NCI-H2107 treated with DMSO at 0.1 percent for 48 hours (cell line): ENCODE data around the gene IGFBP1.

ENCODE experiments used
- DNase-seq: peaks from one replicate; lab custom pipeline; 2025; ENCODE audit not compliant: unreplicated experiment; lab: John Stamatoyannopoulos, UW

Gene IGFBP1

DNA sequence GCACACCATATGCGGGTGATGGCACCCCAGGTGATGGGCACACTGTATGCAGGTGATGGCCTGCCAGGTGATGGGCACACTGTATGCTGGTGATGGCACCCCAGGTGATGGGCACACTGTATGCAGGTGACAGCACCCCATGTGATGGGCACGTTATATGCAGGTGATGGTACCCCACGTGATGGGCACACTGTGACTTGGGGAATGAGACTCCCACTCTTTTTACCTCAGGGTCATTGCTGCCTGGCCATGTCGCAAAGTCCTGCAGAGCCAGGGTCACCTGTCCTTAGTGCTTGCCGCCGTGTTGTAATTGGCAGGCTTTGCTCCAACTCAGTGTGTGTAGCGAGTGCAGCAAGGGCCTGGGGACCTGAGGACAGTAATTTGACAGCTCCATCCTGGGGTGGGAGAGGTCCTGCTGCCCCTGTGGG, 7.8 kb upstream of the IGFBP1 start:
- DNase-seq: no peak

DNA sequence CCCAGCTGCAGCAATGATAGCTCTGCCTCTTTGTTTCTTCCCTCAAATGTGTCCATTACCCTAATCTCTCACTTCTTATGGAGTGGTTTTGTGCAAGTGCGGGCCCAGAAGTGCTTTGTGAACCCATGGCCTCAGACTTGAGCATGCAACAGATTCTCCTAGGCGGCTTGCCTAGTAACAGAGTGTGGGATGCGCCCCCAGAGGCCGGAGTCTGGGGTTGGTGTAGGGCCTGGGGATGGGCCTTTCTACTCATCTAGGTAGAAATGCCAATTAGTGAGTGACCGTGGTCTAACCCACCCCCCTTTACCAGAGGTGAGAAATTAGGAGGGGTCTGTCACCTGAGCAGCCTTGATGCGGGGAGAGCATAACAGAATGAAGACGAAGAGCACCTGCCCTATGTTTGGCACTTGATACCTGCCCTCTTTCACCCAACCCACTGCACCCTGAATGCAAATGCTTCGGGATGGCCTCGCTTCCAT, 7.0 kb upstream of the IGFBP1 start:
- no peak for DNase-seq

DNA sequence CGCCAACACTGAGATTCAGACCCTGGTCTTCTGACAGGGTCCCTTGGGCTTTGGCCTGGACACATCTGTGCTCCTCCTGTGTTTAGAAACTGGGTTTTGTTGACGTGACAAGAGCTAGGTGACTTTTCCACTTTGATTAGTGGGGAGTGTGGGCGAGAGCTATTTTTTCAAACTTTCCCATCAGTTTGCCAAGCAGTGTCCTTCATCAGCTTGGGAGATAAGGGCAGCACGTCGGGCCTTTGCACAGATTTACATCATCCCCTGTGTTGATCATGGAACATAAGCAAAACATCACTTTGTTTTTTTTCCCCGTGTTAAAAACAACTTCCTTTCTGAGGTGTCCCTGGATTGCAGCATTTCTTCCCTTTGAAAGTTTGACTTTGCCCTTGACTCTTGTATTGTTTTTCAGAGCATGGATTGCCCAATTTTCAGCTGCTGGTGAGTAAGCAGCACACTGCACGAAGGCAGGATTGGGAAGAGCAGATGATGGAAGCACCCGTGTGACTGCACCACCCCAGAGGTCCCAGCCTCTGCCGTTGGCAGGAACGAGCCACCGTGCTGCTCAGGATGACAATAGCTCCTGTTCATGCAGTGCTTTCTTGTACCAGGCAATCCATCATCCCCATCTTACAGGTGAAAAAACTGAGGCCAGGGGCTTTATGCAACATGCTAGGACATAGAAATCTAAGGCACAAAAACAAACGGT, 6.4 kb upstream of the IGFBP1 start:
- no peak for DNase-seq

DNA sequence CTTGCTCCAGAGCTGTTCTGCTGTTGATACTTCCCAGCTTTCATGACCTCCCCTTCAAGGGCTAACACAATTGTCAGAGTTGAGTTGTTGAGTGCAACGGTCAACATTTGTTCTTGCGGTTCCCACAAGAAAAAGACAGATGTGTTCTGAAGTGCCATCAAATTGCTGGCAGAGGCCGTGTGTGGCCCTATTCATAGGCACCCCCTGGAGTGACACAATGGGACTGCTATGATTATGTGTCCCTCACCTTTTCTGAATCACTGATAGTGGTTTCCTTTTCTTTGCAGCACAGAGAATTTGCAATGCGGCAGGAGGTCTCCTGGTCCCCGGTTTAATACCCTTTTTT, 5.8 kb upstream of the IGFBP1 start:
- peak; percentile 64 for DNase-seq

DNA sequence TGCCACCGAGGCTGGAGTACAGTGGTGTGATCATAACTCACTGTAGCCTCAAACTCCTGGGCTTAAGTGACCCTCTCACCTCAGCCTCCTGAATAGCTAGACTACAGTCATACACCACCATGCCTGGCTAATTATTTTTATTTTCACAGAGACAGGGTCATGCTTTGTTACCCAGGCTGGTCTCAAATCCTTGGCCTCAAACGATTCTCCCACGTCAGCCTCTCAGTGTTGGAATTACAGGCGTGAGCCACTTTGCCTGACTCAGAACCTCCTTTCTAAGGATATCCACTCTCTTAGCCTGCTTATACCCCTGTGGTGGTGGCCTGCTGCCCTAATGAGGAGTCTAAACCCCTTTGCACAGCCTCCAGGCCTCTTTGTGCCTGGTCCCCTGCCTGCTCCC, 4.2 kb upstream of the IGFBP1 start:
- no peak for DNase-seq

DNA sequence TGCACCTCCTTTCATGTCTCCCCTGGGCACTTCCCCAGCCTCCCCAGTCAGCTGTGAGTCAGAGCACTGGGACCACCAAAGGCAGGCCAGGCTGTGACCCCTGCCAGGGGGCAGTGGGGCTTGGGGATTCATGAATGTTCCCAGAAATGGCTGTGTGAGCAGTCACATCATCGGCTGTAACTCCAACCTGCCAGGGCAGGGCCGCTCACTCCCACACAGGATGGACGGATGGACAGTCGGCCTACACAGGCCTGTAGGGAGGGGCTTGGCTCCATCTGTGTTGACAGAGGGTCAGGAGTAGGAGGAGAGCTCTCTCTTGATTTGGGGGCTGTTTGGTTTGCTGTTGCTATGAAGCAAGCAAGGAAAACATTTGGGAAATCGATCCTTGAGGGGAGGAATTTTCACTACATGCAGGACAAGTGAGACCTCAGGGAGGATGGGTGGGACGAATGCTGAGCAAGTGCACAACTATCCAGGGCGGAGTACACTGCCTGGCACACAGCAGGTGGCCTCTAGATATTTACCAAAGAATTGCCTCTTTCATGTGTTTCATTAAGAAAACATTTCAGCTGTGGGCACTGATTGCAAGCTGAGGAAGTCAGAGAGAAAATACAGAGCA, 2.9 kb upstream of the IGFBP1 start:
- no peak for DNase-seq

DNA sequence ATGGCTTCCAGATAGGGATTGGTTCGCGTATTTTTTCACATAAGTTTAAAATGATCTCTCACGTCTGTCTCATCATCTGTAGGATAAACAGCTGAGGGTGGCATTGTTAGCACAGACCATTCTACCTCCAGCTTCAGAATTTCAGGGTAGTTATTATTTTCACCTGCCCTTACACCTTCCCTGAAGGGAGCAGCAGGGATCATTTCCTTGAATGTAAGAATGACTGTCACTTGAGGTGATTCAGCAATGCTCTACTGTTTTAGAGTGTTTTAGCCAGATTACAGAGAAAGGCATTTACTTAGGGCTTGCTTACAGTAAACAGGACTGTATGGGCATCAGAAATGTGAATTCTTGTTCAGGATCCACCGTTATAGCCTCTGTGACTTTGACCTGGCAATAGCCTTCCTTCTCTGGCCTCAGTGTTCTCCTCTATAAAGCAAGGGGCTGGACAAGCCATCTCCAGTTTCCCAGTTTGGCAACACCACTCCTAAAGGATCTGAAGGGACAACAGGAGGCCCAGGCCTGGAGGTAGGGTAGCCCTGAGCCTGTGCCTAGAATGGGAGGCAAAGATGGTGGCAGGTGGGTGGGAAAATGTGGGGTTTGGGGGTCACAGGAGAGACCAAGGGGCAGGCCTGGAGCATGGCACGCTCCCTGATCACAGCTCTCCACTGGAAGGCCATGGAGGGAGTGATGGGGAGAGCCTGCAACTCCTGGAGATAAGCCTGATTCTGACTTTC, 1.2 kb upstream of the IGFBP1 start:
- DNase-seq: no peak

DNA sequence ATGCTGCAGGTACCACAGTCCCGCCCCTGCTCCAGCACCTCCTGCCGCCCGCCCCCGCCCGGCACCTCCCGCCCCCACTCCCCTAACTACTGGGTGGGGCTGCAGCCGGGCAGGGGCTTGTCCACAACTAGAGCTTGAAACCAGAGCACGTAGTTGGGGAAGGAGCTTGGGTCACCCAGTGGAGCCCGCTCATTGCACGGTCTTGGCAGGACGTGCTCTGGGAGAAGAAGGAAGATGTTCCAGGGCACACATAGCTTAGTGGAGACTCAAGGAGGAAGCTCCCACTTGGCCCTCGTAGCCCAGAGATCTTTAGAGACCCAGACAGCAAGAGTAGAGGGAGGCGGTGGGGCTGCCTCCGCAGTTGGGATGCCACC, 692 bp downstream of the IGFBP1 start:
- no peak for DNase-seq

DNA sequence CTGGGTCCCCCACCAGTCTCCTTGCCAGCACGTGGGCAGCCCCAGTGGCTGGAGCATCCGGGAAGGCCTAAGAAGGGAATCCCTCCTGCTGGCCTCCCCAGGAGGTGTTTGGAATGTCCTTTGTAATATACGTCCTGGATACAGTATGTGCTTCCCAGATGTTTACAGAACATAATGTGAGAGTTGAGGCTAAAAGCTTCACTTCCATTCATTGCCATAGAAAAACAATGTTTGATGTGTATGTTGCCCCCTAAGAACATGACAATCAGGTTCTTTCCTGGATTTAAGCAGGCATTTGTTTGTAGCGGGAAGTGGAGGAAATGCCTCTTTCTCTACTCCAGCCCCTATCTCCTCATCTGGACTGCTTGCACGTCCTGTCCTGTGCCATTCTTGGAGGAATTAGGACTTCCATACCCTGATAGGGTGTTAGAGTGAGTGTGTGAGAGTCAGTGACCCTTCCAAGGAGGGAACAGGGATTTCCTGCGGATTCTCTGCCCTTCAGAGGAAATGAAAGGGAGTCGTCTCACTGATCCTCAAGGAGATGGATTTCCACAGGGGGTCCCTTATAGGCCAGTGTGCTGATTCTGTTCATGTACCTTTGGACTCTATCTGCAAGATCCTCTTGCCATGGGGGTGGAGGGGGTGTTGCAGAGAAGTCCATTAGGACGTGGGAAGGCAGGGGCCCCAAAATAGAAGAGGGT, 1.2 kb downstream of the IGFBP1 start:
- no peak for DNase-seq

DNA sequence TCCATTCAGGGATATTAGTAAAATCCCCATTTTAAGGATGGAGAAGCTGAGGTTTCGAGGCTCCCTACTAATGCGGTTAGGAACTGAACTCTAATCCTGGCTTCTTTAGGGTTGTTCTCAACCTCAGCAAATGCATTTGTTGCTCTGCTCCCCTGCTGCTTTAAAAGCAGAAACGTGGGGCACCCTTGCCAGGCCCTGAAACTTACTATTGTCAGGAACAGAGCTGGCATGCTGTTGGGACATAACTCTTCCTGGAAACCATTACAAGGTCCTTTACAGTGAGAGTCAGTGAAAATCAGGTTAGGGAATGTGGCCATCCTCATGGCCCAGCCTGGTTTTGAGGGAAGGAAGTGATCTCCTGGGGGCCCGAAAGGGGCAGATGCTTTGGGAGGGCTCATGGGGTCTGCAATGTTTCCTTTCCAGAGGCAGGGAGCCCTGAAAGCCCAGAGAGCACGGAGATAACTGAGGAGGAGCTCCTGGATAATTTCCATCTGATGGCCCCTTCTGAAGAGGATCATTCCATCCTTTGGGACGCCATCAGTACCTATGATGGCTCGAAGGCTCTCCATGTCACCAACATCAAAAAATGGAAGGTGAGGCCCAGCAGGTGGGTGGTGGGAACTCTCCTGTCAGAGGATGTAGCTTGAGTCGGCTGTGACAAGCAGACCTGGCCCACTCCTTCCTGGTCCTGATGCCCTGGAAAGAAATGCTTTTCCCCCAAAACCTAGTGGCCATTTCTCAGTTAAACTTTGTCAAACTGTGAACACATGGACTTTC, 2.0 kb downstream of the IGFBP1 start:
- no peak for DNase-seq

DNA sequence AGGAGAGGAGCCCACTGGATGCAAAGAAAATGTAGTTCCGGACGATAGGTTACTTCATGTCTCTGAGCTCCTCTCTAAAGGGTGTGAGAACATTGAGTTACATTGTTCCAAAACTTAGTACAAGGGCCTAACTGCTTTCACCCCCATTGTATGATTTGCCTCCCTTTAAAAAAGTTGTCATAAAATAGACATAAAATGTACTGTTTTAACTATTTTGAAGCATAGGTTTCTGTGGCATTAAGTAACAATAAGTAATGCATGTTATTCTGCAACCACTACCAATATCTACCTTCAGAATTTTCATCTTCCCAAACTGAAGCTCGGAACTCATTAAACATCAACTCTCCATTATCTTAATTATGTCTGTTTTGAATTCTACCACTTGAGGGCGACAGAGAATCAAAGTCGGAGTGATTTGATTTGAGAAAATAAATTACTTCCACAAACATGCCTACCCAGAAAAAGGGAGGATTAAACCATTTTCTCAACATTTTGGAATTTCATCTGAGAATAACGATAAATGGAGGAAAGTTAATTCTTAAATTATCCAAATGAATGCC, 2.7 kb downstream of the IGFBP1 start:
- peak; percentile 9 for DNase-seq

DNA sequence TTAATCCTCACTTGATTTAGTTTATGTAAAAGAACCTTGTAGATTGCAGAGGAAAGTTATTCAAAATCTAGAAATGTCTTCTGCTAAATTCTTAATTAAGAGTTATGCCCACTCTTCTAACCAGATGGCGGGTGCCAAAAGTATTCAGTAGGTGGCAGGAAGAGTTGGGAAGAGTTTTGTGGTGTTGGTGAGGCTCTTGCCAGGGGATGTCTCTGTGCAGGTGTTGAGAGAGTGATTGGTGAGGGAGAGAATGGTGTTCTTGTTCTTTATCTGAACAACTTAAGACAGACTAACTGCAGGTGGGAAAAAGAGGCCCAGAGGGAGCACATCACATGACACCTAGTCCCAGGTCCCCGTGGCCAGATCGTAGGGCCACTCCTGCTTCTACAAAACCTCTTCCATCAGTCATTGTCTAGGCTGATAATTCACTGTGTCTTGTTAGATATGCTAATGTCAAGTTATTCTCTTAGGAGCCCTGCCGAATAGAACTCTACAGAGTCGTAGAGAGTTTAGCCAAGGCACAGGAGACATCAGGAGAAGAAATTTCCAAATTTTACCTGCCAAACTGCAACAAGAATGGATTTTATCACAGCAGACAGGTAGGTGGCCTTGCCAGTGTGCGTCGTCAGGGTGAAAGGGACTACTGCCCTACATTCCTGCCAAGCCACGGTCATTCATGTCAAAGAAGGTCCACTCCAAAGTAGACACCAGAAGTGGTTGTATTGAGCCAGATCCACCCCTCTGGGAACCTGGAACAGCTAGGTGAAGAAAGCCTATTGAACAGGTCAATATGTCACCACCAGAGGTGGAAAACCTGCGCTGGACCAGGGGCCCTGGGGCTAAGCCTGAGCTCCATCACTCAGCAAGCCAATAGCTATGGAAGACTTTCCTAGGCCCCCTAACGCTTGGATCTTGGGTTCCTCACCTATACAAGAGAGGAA, 3.4 kb downstream of the IGFBP1 start:
- no peak for DNase-seq

DNA sequence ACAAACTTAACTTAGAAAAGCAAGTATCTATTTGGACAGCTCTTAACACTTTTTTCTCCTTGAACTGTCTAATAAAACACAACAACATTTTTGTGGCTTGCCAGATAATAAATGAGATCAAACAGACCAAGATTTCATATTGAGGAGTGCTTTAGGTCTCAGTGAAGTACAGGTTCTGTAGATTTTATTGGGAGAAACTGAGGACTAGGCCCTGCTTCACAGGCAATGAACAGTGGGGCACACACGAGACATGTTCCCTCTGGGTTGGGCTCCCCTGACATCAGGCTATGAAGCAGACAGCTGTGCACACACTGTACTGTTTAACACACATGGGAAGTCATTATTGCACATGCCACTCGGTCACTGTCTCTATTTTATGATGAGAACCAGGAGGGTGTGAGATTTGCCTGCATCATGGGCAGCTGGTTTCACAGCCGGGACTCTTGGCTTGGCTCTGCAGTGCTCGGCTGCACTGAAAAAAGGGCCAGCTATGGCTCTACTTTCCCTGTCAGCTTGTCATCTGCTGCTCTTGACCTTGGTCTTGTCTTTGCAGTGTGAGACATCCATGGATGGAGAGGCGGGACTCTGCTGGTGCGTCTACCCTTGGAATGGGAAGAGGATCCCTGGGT, 4.2 kb downstream of the IGFBP1 start:
- no peak for DNase-seq

DNA sequence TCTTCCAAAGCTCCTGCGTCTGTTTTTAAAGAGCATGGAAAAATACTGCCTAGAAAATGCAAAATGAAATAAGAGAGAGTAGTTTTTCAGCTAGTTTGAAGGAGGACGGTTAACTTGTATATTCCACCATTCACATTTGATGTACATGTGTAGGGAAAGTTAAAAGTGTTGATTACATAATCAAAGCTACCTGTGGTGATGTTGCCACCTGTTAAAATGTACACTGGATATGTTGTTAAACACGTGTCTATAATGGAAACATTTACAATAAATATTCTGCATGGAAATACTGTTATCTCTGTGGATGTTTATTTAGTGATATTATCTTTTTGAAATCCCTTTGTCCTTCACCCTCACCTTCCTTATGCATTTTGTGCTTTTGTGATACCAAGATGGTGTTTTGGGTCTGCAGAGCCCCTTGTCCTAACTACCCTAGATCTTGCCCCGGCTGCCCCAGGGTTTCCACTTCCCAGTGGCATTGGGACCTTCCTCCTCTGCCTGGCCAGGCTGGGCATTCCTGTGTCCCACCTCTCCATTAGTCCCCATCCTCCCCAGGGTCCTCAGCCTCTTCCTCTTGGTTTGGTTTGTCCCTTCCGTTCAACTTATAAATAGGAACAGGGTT, 5.2 kb downstream of the IGFBP1 start:
- no peak for DNase-seq

DNA sequence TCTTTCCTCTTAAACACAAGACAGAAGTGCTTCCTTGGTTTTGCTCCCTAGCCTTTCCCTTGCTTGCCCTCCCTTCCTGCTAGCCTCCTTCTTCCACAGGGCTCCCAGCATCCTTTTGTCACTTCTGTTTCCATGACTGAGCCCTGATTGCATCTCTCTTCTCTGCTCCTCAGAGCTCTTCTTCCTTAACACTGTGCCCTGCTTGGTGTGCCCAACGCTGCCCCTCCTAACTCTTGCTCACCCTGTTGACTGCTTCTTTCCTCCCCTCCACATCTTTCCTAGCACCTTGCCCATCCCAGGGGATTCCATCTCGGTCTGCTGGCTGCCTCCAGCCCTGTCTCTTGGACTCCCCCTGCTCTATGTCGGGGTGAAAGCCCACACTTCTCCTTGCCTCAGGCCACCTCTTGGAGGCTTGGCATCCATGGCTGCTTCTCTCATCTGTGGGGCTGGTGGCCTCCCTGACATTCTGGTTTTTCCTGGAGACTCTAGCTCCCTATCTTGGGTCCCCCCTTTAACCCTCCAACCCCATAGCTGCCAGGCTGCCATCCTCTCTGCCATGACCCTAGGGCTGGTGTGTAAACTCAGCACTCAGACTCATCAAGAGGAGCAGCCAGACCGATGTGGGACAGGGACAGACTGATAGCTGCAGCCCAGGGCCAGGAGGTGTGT, 5.8 kb downstream of the IGFBP1 start:
- no peak for DNase-seq

DNA sequence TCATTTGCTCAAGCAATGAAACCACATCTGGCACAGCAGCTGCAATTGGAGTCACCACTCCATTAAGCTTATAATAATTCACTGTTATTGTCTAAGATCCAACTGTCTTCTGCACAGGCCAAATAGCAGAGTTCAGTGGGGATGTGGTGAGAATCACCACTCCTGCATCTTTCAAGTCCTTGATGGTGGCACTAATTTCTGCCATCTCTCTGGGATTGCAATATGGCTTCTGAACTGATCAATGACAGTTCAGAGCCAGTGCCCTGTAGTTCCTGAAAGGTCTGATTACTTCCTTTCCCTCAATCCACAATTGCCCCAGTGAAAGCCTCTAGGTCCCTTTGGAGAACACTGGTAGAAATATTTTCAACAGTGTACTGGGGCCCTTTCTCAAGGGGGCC, 6.4 kb downstream of the IGFBP1 start:
- no peak for DNase-seq

DNA sequence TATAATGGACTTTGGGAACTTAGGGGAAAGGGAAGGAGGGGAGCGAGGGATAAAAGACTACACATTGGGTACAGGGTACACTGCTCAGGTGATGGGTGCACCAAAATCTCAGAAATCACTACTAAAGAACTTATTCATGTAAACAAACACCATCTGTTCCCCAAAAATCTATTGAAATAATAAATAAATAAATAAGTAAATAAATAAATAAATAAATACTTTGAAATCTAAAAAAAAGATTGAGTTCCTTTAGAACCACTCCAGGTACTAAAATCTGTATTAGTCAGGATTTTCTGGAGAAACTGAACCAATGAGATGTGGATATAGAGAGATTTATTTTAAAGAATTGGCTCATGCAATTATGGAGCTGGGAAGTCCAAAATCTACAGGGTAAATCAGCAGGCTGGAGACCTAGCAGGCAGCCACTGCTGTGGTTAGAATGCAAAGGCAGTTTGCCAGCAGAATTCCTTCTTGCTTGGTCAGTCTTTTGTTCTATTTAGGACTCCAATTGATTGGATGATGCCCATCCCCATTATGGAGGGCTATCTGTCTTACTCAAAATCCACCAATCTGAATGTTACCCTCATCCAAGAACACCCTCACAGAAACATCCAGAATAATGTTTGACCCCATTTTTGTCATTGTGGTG, 8.9 kb downstream of the IGFBP1 start:
- no peak for DNase-seq

DNA sequence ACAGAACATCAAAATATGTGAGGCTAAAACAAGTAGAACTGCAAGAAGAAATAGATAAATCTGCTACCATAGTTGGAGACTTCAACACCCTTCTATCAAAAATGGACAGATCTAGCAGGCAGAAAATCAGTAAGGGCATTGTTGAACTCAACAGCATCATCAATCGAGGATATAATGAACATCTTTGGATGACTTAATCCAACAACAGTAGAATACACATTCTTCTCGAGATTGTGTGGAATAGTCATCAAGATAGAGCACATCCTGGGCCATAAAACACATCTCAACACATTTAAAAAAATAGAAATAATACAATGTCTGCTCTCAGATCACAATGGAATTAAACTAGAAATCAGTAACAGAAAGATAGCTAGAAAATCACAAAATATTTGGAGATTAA, 9.9 kb downstream of the IGFBP1 start:
- no peak for DNase-seq
